NCI-H82 treated with DMSO at 0.1 percent for 48 hours (cell line): ENCODE data around the gene MAP6D1.

Source experiments
- DNase-seq: peaks from one replicate; lab custom pipeline; 2025; ENCODE audit not compliant: unreplicated experiment; lab: John Stamatoyannopoulos, UW

MAP6D1 gene

DNA sequence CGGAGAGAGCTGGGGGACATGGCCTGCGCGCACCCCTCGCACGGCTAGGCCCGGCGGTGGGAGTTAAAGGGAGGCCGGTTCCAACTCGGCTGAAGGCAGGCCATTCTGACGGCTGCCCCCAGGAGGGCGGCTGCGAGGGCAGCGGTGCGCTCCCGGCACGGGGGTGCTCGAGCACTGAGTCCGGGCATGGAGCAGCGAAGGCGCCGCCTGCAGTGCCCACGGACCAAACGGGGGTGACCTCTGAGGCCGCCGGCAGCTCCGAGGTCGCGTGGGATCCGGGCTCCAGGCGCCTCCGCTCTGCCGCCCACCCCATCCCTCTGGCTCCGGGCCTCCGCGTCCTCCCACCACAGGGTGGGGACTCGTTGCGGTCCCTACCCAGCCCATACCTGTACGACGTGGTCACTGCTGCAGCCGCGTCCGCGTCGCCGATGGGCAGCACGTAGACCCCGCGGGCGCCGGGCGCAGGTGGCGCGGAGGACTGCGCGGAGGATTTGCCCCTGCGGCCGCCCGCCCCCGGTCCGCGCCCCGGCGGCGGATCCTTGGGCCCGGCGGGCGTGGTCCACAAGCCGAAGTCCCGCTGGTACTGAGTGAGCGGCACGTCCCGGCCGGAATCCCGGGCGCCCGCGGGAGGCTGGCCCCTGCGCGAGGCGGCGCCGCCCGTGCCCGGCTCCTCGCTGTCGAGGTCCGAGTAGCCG lies 469 bp downstream of the MAP6D1 start:
- no peak for DNase-seq

DNA sequence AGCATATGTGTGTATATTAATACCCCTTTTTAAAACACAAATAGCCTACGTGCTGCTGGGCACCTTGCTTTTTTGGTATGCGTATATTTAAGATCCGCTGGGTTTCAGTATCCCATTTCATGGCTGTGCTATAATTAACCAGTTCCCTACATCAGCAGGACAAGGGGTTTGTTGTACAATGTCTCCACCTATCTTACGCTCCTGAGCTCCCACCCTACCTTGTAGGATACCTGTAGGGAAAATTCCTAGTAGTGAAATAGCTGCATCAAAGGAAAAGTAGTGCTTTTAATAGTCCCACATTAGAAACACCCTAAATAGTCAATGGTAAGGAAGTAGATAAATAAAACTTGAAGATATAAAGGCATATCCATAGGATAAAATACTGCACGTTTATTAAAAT lies 1.4 kb downstream of the MAP6D1 start:
- no peak for DNase-seq

DNA sequence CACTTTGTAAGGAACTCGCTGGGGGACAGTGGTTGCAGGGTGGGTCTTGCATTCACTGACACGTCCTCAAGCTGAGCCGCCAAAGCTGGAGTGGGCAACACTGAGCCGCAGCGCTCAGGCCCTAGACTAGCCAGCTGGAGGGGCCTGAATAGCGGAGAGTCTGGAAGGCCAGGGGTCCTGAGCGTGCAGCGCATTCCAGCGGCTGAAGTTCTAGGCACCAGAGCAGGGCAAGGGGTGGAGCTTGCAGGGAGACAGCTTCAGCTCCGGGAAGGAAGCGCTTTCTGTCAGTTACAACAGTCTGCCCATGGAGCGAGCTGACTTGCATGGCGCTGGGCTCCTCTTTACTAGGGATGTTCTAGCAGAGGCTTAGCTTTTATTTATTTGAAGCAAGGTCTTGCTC lies 2.7 kb downstream of the MAP6D1 start:
- DNase-seq: no peak

DNA sequence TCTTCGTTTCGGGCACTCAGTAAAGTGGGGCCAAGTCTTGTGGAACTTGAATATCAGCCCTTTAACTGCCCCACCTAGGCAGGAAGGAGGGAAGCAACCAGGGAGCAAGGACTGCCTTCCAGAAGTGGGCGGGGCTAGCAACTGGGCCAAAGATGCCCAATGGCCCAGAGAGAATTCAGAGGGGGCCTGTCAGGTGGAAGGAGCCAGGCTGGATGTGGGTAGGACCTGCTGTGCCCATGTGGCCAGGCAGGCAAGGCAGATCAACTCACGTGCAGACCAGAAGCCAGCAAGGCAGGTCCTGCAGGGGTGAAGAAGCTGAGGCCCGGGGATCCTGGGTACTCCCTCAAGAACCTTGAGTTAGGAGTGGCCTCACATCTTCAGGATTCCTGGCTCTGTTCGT lies 5.5 kb downstream of the MAP6D1 start:
- DNase-seq: no peak

DNA sequence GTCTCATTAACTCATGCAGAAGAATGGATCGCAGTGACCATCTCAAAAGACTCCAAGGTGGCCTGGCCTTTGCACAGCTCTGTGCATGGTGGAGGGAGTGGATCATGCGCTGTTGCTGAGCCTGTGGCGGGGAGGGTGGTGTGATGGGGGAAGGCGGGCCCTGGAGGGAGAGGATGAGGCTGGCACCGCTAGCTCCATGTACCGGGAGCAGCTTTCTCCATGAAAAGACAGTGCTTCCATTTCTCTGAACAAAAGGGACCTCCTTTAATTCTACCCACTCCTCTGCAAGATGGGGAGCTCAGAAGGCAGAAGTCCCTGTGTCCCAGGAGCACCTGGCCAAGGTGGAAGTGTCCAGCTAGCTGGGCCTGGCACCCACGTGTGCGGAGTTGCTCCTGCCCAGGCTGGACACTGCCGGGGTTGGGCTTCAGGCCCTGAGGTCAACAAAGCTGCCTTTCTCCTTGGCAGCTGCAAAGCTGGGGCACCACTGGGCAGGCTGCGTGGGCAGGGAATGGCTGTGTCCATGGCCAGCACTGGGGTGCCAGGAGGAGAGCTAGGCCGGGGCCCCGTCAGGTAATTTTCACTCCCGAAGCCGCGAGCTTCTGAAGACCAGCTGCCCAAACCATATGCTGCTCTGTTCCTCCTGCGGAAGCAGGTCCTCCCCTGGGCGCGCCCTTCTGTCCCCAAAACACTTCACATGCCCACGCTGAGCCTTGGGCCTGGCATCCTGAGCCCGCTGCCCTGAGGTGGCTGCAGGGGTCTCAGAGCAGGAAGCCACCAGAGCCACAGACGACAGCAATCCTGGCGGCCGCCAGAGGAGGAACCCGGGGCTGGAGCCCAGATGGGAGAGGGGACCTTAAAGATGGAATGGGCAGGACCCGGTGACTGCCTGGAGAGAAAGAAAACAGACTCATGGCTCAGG lies 6.4 kb downstream of the MAP6D1 start:
- no peak for DNase-seq

DNA sequence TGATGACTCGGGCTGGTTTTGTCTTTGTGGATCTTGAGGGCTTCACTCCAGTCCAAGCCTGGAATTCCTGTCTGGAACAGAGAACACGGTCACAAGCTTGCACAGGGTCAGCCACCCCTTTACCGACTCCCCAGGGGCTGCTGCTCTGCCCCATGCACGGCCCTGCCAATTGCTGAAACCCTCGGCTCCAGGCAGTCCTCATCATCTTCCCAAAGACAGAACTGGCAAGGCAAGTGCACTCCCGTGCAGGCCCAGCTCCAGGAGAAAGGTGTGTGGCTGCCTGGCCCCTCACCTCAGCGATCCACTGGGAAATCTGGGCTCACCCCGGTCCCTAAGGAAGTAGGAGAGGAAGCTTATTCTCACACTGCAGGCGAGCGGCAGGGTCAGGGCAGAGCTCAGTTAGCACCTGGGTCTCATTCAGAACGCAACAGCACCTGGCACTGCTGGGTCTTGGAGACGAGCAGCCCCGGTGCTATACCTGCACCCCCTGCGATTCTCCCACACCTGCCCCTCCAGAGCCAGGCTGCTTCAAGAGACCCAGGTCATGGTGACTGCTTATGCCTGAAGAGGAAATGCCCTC lies 7.2 kb downstream of the MAP6D1 start:
- no peak for DNase-seq

DNA sequence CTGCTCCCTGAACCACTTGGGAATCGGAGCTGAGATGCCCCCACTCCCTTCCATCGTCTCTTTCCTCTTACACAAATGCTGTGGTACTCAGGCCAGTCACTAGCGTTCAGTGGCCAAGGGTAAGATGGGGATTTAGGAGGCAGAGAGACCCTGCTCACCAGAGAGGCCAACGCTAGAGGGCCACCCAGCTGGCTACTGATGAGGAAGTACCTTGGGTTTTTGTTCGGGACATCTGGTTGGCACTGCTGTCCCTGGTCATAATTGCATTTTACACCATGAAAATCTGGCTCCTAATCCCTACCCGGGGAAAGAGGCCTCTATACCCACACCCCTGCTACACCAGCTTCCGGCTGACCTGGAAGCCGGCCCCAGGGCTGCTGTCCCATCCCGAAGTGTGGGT lies 7.7 kb downstream of the MAP6D1 start:
- DNase-seq: no peak

DNA sequence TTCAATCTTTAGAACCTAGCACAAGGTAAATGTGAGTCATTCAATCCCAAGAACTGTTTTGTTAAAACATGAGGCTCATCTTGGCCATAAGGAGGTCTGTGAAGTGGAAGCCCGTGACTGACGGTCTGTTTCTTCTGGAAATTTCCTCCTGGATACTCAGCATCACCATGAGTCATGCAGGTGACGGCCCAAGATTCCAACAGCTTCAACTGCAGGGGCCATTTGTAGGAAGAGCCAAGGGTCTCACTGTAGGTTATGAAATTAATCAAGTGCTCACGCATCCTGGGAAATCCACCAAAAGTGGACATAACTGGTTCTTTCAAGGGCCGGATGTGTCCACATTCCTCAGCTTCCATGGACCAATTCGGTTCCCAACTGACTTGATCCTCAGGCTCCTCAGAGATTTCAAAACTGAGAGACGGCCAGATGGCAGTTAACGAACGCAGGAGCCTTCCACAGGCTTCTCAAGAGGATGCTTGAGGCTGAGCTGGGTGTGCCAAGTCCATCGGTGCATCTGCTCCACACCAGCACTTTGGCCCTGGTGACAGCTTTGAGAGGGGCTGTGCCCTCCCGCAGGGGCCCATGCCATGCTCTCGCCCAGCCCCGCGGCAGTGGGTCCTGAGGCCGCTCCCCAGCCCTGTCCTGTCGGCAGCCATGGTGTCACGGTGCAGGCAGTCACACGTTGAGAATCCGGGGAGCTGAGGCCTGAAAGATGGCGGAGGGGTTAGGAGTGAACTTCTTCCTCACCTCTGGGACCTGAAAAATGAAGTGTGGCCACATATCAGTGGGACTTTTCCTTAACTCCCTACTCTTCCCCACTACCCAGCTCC lies 8.5 kb downstream of the MAP6D1 start:
- DNase-seq: no peak

DNA sequence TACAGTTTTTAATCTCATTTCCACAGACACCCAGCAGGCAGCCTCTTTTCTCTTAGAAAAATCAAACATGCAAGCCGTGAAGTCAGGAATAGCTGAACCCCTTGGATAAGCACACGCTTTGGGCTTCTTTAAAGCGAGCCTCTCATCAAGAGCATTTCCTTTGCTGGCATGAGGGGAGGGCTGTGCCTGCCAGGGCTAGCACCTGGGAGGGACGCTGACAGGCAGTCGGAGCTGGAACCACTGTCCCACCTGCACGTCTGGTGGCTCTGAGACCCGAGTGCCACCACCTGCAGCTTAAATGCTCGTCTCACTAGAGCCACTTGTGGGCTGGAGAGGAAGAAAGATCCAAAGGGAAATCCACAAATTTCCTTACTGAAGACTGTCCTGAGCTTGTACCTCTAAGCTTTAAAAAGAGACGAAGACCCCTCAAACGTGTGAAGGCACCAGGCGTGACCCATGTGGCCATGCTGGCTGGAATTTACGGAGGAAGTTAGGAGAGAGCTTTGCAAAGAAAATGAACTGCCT lies 9.4 kb downstream of the MAP6D1 start:
- no peak for DNase-seq

DNA sequence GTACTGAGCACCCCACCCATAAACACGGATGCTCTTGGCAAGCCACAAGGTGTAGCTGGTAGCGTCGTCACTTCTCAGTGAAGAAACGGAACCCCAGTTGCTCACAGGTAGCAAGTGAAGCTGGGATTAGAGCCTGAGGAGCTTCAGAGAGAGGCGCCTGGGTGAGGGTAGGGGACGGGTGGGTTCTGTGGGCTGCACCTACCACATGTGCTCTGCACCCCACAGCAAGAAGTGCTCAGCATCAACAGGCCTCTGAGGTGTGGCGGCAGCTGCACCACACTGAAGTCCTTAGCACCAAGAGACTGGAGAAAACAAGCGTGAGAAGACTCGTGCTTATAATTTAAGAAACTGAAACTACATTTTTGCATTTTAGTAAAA lies 9.8 kb downstream of the MAP6D1 start:
- no peak for DNase-seq

DNA sequence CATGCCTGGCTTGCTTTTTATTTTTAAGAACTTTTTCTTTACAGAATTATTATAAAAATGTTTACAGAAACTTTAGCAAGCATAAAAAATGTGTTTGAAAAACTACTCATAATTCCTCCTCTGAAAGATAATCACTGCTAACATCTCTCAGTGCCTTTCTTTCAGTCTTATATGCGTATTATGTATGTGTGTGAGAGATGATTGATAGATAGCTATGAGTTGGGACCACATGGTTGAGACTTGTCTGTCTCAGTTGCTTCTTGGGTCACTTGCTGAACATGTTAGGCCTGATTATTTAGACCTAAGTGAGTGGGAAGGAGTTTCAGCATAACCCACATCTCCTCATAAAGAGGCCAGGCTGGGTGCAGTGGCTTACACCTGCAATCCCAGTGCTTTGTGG lies 11.1 kb downstream of the MAP6D1 start:
- no peak for DNase-seq

DNA sequence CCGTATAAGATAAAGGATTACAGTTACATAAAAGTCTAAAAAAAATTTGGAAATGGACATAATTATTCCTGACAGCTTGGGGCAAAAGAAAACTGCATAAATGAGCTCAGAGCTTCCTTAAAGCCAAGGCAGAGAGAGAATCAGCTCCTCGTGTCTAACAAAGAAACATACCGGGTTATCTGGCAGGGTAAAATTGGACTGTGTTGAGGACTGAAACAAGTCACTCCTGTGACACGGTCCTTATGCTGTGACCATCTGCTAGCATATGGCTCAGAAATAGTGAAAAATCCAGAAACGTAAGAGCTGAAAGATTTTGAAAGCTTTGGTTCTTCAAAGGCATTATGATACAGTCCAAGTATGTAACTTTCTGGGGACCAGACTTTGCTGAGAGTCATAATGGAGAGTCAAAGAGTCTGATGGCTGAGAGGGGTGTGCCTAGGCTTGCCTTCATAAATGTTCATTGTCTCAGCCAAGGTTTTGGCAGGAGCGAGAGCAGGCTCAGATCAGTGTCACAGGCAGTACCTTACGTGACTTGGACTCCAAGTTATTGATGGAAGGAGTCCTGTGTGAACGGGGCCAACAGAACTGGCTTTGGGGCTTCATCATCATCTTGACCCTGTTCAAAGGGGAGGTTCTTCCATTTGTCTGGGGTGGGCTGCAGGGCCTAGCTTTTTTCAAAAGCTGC lies 12.5 kb downstream of the MAP6D1 start:
- no peak for DNase-seq

DNA sequence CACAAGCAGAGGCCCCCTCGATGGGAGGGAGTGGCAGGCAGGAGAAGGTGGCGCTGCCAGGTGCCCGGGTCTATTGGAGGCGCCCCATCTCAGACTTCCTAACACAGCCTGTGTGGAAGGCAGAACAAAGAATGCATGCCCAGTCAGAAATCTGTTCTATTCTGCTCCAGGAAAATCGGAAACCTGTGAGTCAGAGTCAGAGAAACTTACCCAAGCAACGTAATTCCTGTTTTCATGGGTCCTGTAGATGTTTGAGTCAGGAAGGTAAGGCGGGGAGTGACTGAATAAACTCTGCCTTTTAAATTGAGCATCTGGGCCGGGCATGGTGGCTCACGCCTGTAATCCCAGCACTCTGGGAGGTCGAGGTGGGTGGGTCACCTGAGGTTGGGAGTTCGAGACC lies 13.7 kb downstream of the MAP6D1 start:
- no peak for DNase-seq

DNA sequence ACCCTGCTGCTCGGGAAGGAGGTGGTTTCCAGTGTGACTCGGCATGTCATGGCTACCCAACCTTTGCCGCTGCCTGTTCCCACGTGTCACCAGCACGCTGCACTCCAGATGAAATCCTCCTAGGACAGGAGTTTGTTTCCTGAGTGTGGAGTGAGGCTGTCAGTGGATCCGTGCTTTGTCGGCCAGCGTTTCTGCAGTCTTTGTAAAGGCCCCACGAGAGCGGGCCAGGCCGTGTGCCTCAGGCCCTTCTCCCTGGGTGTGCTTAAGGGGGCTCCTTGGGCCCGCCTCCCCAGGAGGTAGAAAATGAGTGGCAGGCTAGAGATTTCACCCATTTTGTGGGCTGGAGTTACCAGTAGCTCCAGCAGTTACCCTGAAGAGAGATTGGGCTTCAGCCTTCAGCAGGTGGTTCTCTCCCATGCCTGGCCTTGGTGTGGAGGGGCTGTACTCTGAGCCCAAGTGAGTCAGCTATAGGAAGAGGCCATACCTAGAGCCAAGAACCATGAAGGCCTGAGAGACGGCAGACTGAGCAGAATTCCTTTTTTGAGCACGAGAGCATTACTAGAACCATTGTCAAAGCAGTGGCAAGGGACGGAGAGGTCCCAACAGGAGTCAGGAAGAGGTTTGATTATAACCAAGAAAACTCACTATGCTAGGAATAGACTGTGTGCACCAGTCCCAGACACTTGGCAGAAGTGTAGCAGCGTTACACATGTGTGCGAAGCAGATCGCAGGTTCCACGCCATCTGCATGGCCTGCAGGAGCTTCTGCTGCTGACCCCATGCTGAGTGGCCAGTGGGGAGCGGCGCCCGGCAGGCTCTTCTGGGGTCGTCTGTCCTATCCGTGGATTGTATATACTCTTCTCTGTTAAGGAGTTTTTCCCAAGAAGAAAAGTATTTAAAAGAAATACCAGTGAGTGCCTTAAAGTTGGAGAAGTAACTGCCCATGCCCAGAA lies 14.5 kb downstream of the MAP6D1 start:
- no peak for DNase-seq

DNA sequence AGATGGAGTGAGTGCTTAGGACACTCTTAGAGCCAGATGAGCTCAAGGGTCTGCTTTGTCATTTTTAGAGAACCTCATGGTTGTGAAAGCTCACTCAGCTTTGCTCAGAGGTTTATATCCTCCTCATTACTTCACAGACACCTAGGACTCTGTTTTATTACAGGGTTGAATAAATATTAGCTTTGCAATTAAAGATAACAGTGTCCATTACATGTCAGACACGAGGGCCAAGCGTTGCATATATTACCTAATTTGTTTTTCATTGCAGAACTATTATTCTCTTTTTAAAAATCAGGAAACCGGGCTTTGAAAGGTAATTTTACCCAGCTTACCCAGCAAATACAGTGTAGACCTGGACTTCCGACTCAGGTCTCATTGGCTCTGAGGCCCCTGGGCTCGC lies 16.1 kb downstream of the MAP6D1 start:
- no peak for DNase-seq

DNA sequence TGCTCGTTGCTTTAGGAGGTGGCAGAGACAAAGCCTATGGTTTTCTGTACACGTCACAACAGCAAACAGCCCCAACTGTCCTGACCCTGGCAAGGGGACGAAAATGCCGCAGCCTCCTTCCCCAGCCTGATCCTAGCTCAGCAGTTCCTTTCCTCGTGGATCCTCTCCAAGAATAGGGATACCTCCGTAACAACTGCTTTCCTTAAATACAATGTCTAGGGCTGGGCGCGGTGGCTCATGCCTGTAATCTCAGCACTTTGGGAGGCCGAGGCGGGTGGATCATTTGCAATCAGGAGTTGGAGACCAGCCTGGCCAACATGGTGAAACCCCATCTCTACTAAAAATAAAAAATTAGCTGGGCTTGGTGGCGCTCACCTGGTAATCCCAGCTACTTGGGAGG lies 17.0 kb downstream of the MAP6D1 start:
- no peak for DNase-seq

DNA sequence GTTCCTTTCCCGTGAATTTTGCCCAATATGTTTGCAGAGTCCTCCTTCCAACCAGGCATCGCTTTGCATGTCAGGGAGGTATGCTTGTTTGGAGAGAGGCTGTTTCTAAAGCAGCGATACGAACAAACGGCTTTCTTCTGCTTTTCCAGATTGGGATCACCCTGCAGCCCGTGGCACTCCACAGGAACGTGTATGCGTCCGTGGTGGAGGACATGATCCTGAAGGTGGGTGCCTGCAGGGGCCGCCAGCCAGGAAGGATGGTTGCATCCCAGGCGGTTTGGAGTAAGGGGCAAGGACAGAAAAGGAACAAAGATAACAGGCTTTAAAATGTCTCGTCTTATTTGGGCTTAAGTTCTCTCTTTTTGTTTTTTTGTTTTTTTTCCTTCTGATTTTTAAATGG lies 17.5 kb downstream of the MAP6D1 start:
- DNase-seq: no peak

DNA sequence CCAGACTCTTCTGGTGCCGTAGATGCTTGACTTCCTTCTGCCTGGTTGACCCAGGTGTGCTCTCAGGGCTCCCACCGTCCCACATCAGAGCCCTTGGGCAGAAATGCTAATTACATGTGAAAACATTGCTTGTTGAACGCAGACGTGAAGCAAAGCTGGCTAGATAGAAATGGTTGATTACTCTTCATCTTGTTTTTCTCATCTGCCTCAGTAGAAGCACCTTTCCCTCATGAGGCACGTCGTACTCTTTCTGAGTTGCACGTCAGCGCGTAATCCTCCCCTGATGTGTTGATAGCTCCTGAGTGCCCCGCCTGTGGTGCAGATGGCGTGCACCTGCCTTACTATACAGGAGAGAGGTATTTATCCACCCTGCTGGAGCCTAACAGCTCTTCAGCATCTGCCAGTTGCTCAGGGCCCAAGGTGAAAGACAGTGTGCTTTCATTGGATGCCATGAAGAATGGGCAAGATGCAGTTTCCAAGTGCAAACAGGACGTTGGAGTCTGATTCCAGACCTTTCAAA lies 18.1 kb downstream of the MAP6D1 start:
- no peak for DNase-seq

DNA sequence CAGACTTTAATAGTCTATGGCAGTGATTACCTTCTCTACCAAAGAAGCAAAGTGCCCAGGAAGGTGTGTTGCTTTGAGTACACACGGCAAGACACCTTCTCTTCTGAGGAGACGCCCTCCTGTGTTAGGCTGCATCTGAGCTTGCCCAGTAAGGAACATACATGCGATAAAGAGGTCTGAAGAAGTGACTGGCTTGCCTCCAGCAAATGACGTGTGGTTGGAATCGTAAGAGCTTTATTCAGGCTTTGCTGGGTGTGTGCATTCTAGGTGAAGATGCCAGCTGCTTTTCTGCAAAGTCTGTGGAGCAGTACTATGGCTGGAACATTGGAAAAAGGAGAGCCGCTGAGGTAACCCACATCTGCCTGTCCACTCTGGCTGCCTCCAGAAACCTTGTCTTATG lies 22.4 kb downstream of the MAP6D1 start:
- DNase-seq: no peak
